ENCODE measurements around the gene OR9I1. TPM values are rescaled to one million over a fixed set of nuclear protein-coding genes. Genes with fewer than 3 reads are reported as not detected.

OR9I1 gene
- total RNA-seq, 4 donors from 2014 or later, result not detected

- Histone ChIP-seq H3K4me1 (no peaks in the 10 kb centered on the region), H3K27ac (no peak overlapping the region), H3K36me3 (no peaks in the 10 kb centered on the region), H3K4me3 (no peak overlapping the region), H3K27me3 (no peaks in the 10 kb centered on the region), H3K9me3 (no peaks in the 10 kb centered on the region)
- in situ Hi-C loops (cut with MboI; ENCODE audit: low sequenced_read_pairs in 4 of 4), result no loop called here
- TF ChIP-seq POLR2A (IDR thresholded peaks at IDR 0.05), result no peak
- no peak for TF ChIP-seq CTCF (IDR thresholded peaks at IDR 0.05 in 4 of 5, conservative IDR thresholded peaks at IDR 0.05 in 1 of 5)
- ATAC-seq (no peak), DNase-seq (no peak)
- intact Hi-C loops (cut with DNase I; ENCODE audit: low total_unique reads), result no loop called here
Observed at GRCh38 chr11:58121096-58121495, 4.2 kb downstream of the OR9I1 start.

GRCh38 chr11:58097437-58097836 is 27.9 kb downstream of the OR9I1 start:
- no peak for TF ChIP-seq POLR2A (IDR thresholded peaks at IDR 0.05)
- no peak for TF ChIP-seq CTCF (IDR thresholded peaks at IDR 0.05 in 4 of 5, conservative IDR thresholded peaks at IDR 0.05 in 1 of 5)
- no peak overlapping the region for H3K4me3 ChIP-seq
- H3K4me1 ChIP-seq, result no peaks in the 10 kb centered on the region
- DNase-seq, result no peak
- ATAC-seq, result no peak
- H3K9me3 ChIP-seq, result peaks cover 0 to 2% (median 0%) of the 10 kb centered on the region in 3 donors
- no peaks in the 10 kb centered on the region for H3K27me3 ChIP-seq
- in situ Hi-C loops (cut with MboI; ENCODE audit: low sequenced_read_pairs in 4 of 4) (loop anchor here in 1 of 4 donors (25.0 kb wide), 1 partner anchor 110 kb away; no protein-coding TSS in a partner anchor), intact Hi-C loops (cut with DNase I; ENCODE audit: low total_unique reads) (no loop called here)
- H3K36me3 ChIP-seq, result no peaks in the 10 kb centered on the region
- H3K27ac ChIP-seq, result no peak overlapping the region

- TF ChIP-seq POLR2A (IDR thresholded peaks at IDR 0.05) (no peak), CTCF (IDR thresholded peaks at IDR 0.05 in 4 of 5, conservative IDR thresholded peaks at IDR 0.05 in 1 of 5) (no peak)
- ATAC-seq (no peak), DNase-seq (no peak)
- no peak overlapping the region for H3K4me3 ChIP-seq
- H3K9me3 ChIP-seq, result no peaks in the 10 kb centered on the region
- in situ Hi-C loops (cut with MboI; ENCODE audit: low sequenced_read_pairs in 4 of 4), result loop anchor here in 1 of 4 donors (25.0 kb wide), 1 partner anchor 99 kb away; no protein-coding TSS in a partner anchor
- no peaks in the 10 kb centered on the region for H3K27me3 ChIP-seq
- no peak overlapping the region for H3K27ac ChIP-seq
- no peaks in the 10 kb centered on the region for H3K4me1 ChIP-seq
- H3K36me3 ChIP-seq, result no peaks in the 10 kb centered on the region
- intact Hi-C loops (cut with DNase I; ENCODE audit: low total_unique reads), result no loop called here
Observed at GRCh38 chr11:58086528-58086927, 38.8 kb downstream of the OR9I1 start.

- Histone ChIP-seq H3K9me3 (no peaks in the 10 kb centered on the region), H3K4me3 (no peak overlapping the region), H3K27ac (no peak overlapping the region), H3K4me1 (no peaks in the 10 kb centered on the region), H3K27me3 (no peaks in the 10 kb centered on the region), H3K36me3 (no peaks in the 10 kb centered on the region)
- DNase-seq, result no peak
- TF ChIP-seq POLR2A (IDR thresholded peaks at IDR 0.05), result no peak
- no peak for TF ChIP-seq CTCF (IDR thresholded peaks at IDR 0.05 in 4 of 5, conservative IDR thresholded peaks at IDR 0.05 in 1 of 5)
- in situ Hi-C loops (cut with MboI; ENCODE audit: low sequenced_read_pairs in 4 of 4) (loop anchor here in 1 of 4 donors (25.0 kb wide), 1 partner anchor 88 kb away; no protein-coding TSS in a partner anchor), intact Hi-C loops (cut with DNase I; ENCODE audit: low total_unique reads) (no loop called here)
- no peak for ATAC-seq
Observed at GRCh38 chr11:58075781-58076180, 49.5 kb downstream of the OR9I1 start.

- Histone ChIP-seq H3K36me3 (no peaks in the 10 kb centered on the region), H3K9me3 (no peaks in the 10 kb centered on the region), H3K27ac (no peak overlapping the region), H3K27me3 (no peaks in the 10 kb centered on the region), H3K4me1 (no peaks in the 10 kb centered on the region), H3K4me3 (no peak overlapping the region)
- no peak for DNase-seq
- TF ChIP-seq POLR2A (IDR thresholded peaks at IDR 0.05) (no peak), CTCF (IDR thresholded peaks at IDR 0.05 in 4 of 5, conservative IDR thresholded peaks at IDR 0.05 in 1 of 5) (no peak)
- ATAC-seq, result no peak
- intact Hi-C loops (cut with DNase I; ENCODE audit: low total_unique reads) (no loop called here), in situ Hi-C loops (cut with MboI; ENCODE audit: low sequenced_read_pairs in 4 of 4) (no loop called here)
Observed at GRCh38 chr11:58070585-58070984, 54.7 kb downstream of the OR9I1 start.

Measured in gastrocnemius medialis (tissue), 4 donors.